Mucosa of descending colon (tissue), 3 donors: ENCODE results near the gene PTPDC1. TPM values are rescaled to one million over a fixed set of nuclear protein-coding genes. Genes with fewer than 3 reads are reported as not detected.

Source experiments
- ATAC-seq: fragments of 200-7000 bp; cut with Tn5 transposase; one replicate; pipeline ENCODE4 v1.9.1; 2020; ENCODE audit warnings: mild to moderate bottlenecking, moderate library complexity
- DNase-seq, 3 donors: peaks; one replicate each; pipeline ENCODE4 v3.0.0-alpha.2; 2020
- H3K36me3 ChIP-seq: fragments of 200-600 bp; one replicate; pipeline ENCODE4 v1.8.0; 2021; ENCODE audit warnings: low read depth, mild to moderate bottlenecking
- H3K4me1 ChIP-seq: fragments of 200-600 bp; one replicate; pipeline ENCODE4 v1.8.0; 2021; ENCODE audit warnings: low read depth, mild to moderate bottlenecking
- H3K4me3 ChIP-seq: fragments of 200-600 bp; one replicate; pipeline ENCODE4 v1.8.0; 2021; ENCODE audit warnings: mild to moderate bottlenecking
- H3K9me3 ChIP-seq: fragments of 200-600 bp; one replicate; pipeline ENCODE4 v1.8.0; 2021; ENCODE audit warnings: mild to moderate bottlenecking
- intact Hi-C, 2 donors: fragments of 100-400 bp; cut with DNase I in 1 of 2; cut with micrococcal nuclease in 1 of 2; formaldehyde crosslinking; loops; one replicate each; pipeline versions ENCODE4 v1.11.0 to v1.11.1; 2022; cut with DNase I, micrococcal nuclease
- total RNA-seq, 3 donors: library from RNA; stranded (reverse); fragmentation: NEBNext Ultra II Directional in 2 of 3; extraction: Animal tissue kit (Norgen Biotek cat#: 25700) in 2 of 3; gene quantifications; one replicate each; pipeline versions ENCODE4 v1.2.1 to v1.2.4, GENCODE V29; 2021 to 2023
- TF ChIP-seq, protein P1 (sequence below): fragments of 200-600 bp; IDR thresholded peaks from one replicate; pipeline ENCODE4 v1.8.0; 2022; ENCODE audit warnings: antibody characterized with exemption, mild to moderate bottlenecking
- donor health status: DM: no; HTN: no; CAD: no; lungs with moderate emphysema.
- donor health status: DM: no; HTN: no; CAD: no.
- donor health status: DM: no; HTN: yes; CAD: no.

The PTPDC1 gene
- total RNA-seq, 3 donors from 2014 or later = 5.7 to 8.9 (median 8.0) TPM

DNA sequence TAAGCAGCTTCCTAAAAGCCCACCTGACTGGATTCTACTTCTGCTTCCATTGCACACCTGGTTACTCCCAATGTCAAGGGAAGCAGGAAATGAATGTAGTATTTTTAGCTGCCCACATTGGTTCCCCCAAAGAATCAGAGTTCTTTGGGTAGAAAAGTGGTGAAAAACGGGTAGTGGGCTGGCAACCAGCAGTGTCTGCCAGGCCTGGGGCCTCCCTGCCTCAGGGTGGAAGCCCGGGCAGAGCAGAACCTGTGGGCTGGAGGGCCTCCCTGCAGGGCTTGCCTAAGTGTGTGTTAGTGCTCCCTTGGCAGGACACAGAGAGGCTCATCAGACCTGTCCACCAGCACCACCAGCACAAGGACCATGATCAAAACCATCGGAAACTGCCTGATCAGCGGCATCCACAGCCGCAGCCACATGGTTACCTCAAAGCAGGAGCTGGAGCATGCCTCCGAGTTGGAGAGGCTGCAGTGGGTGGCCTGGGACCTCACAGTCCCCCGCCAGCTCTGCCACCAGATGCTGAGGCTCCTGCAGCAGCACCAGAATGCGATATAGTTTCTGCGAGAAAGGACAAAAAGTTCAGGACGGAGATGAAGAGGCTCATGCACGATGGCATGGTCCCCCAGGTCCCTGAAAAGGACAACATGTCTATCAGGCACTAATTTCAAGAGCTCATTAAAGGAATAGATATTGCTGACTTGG is 72.2 kb downstream of the PTPDC1 start:
- TF ChIP-seq, protein P1, sequence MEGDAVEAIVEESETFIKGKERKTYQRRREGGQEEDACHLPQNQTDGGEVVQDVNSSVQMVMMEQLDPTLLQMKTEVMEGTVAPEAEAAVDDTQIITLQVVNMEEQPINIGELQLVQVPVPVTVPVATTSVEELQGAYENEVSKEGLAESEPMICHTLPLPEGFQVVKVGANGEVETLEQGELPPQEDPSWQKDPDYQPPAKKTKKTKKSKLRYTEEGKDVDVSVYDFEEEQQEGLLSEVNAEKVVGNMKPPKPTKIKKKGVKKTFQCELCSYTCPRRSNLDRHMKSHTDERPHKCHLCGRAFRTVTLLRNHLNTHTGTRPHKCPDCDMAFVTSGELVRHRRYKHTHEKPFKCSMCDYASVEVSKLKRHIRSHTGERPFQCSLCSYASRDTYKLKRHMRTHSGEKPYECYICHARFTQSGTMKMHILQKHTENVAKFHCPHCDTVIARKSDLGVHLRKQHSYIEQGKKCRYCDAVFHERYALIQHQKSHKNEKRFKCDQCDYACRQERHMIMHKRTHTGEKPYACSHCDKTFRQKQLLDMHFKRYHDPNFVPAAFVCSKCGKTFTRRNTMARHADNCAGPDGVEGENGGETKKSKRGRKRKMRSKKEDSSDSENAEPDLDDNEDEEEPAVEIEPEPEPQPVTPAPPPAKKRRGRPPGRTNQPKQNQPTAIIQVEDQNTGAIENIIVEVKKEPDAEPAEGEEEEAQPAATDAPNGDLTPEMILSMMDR = no peak
- ATAC-seq (no peak), DNase-seq (no peak)
- Histone ChIP-seq H3K4me3 (no peak overlapping the region), H3K36me3 (no peaks in the 10 kb centered on the region), H3K9me3 (no peaks in the 10 kb centered on the region), H3K4me1 (peaks cover 11% of the 10 kb centered on the region)
- intact Hi-C loops = no loop called here

DNA sequence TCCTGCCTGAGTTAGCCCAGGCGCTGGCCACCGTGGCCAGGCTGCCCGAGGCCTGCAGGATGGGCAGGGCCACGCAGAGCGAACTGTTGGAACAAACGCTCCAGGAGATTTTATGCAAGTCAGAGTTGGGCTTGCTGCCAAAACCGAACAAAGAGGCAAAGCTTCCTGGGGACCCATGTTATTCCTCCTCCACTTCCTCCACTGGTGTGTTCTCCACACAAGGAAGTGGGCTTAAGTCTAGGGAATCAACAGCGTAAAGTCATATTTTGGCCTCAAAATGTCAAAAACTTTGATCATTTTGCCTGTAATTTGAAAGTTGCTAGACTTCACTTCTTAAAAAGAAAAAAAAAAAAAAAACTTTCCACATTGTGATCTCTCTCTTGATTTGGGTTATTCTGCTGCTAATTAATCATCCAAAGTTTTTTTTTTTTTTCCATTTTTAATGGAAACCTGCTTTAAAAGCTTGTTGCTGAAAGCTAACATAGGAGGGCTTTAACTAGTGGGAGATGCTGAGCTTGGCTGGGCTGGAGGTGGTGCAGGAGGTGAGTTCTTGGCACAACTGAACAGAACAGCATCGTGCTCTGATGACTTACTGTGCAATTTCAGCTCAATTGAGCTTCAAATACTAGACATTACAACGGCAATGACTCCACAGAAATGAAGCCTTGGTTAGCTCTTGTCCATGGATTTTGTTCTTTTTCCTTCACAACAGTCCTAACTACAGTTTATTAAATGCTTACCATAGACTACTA is 73.0 kb downstream of the PTPDC1 start:
- DNase-seq (peak in 2 of 3 donors; percentile 64 to 85), ATAC-seq (peak; percentile 87)
- TF ChIP-seq, protein P1 = no peak
- Histone ChIP-seq H3K4me3 (no peak overlapping the region), H3K9me3 (no peaks in the 10 kb centered on the region), H3K4me1 (peaks cover 11% of the 10 kb centered on the region), H3K36me3 (no peaks in the 10 kb centered on the region)
- intact Hi-C loops = no loop called here

Other genes starting within 250 kb of the PTPDC1 start
- gene BARX1, start 129.1 kb upstream of the PTPDC1 start, total RNA-seq = under 1 TPM in 1 of 3 donors, not detected in 2; 0.17 TPM
- 10 to 100 TPM in 1 of 3 donors, 1 to 10 TPM in 2; 8.0 to 19.7 (median 9.7) TPM for gene ZNF169, start 174.8 kb downstream of the PTPDC1 start, total RNA-seq
- not detected for gene NUTM2F, start 244.2 kb downstream of the PTPDC1 start, total RNA-seq